DND-41 (cell line): ENCODE results near the gene POLR3B.

Experiments used
- EZH2 ChIP-seq: IDR thresholded peaks from 3 replicates; pipeline ENCODE4 v1.6.1; 2012; ENCODE audit warnings: borderline replicate concordance, low read depth, mild to moderate bottlenecking, moderate library complexity, low read length, inconsistent platforms; ENCODE audit not compliant: severe bottlenecking
- TF ChIP-seq, protein P1 (sequence below): IDR thresholded peaks from 2 replicates; pipeline ENCODE4 v1.5.1; 2012; ENCODE audit warnings: borderline replicate concordance, low read length, moderate library complexity, mild to moderate bottlenecking; ENCODE audit not compliant: poor library complexity, severe bottlenecking; ENCODE audit errors: extremely low read depth

DNA sequence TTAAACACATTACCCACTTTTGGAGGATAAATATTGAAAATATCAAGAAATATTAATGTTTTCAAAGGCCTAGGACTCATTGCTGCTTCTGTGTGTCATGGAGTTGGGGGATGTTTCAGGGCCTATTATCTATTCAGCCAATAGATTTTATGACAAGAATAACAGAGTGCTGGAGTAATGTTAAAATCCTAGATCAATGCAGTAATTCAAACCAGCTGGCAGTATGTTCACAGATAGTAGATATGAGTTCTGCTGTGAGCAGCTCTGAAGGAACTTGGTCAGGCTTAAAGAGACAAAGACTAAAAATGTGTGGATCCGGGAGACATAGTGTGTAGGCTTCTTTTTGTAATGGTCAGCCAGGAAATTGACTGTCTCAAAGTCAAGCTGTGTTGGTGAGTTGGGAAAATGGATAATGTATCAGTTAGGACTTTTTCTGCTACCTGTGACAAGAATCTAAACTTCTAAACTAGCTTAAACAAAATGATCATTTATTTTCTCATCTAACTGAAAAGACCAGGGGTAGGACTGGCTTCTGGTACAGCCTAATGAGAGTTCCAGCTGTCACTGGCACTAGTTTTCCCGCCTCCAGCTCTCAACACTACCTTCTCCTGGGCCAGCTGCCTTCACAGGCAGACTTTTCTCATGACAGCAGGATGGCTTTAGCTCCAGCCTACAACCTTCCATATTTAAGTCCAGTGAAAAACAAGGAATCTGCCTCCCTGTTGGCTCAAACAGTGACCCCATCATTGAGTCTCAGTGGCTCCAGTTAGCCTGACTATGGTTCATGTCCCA, 16.3 kb upstream of the POLR3B start:
- TF ChIP-seq, protein P1, sequence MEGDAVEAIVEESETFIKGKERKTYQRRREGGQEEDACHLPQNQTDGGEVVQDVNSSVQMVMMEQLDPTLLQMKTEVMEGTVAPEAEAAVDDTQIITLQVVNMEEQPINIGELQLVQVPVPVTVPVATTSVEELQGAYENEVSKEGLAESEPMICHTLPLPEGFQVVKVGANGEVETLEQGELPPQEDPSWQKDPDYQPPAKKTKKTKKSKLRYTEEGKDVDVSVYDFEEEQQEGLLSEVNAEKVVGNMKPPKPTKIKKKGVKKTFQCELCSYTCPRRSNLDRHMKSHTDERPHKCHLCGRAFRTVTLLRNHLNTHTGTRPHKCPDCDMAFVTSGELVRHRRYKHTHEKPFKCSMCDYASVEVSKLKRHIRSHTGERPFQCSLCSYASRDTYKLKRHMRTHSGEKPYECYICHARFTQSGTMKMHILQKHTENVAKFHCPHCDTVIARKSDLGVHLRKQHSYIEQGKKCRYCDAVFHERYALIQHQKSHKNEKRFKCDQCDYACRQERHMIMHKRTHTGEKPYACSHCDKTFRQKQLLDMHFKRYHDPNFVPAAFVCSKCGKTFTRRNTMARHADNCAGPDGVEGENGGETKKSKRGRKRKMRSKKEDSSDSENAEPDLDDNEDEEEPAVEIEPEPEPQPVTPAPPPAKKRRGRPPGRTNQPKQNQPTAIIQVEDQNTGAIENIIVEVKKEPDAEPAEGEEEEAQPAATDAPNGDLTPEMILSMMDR, result no peak
- TF ChIP-seq EZH2, result no peak
